ENCODE results near the gene SMIM33.
"Not testable (repeated sequence)": the region's sequence is repeated elsewhere in the genome, so short reads cannot be mapped to it uniquely, and the experiment has no call there.

Gene SMIM33

DNA sequence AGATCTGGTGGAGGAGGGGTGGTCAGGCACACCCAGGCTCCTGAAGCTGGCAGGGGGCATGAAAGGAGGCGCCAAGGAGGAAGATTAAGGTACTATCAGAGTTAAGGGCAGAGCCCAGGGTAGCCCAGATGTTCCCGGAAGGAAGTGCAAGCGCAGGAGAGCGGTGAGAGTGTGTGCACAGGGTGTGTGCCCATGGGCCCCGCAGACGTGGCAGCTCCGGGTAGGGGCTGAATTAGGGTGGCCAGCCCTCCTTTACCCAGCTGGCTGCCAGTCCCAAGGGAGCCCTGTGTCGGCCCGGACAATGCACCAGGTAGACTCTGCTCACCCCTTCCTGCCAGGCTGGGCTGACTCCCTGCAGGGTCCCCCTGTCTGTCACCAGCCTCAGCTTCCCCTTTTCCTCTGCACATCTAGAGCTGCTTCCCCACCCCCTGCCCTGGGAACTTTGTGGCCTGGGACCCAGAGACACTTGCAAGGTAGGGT lies at the start of gene SMIM33:
SMIM33 (plus strand) TSS at position 184 of the 480 bp plus-strand sequence; CDS start at position 302, 118 bp downstream.
- DNase-seq (ENCODE audit: low read depth in 2 of 2) = no peak

DNA sequence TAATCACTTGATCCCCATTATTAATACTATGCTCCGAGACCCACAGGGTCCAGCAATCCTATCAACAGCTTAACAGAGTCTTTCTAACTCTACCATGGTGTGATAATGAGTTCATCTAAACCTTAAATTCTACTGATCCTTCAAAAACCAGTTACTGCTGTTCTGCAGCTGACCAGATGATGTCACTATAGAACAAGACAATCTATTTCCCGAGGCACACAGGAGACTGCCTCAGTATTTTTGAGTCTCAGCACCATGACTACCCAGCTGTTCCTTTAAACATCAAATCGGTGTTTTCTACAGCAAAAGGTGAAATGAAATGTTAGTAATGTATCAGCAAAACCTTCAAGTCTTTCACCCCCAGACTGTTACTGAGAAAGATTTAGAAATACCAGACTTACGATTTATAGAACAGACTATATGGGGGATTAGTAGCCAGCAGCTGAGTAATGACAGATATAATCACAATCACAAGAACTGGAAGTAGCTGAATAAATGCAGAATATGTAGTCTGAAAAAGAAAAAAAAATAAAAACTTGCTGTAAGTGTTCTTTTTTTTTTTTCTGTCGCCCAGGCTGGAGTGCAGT lies 48.4 kb upstream of the SMIM33 start:
- peak; percentile 35 to 49 for DNase-seq (ENCODE audit: low read depth in 2 of 2)

DNA sequence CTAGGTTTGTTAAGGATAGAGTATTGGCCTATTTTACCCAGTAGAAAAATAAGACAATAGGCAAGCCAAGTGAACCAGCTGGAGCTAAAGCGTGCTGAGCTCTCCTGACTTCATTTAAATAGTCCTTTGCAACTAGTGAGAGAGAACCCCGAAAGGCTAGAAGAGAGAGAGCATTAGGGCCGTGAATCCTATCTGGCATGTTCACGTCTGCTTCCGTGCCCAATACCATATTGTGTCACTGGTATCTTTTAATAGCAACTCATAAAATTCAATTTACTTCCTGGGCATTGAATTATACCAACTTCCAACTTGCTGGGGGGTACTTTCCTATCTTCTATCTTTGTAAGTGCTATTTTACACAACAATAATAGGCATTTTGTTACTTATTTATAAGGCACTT lies 45.3 kb upstream of the SMIM33 start:
- no peak for DNase-seq (ENCODE audit: low read depth in 2 of 2)

GRCh38 chr5:139426203-139426885 lies 44.5 kb upstream of the SMIM33 start:
- DNase-seq (ENCODE audit: low read depth in 2 of 2) = peak; percentile 15 to 19

- DNase-seq (ENCODE audit: low read depth in 2 of 2) = no peak
These were observed 40.8 kb upstream of the SMIM33 start for GRCh38 chr5:139430015-139430414.

DNA sequence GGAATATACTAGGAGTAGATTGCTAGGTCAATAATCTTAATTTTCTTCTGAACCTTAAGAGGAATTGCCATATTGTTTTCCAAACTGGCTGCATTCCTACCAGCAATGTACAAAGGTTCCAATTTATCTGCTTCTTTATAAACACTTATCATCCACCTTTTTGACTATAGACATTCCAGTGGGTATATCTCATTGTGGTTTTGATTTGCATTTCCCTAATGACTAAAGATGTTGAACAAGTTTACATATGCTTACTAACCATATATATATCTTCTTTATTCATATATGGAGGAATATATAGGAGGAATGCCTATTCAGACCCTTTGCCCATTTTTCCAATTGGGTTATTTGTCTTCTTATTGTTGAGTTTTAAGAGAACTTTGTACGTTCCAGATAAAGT lies 39.1 kb upstream of the SMIM33 start:
- DNase-seq (ENCODE audit: low read depth in 2 of 2) = no peak

- DNase-seq (ENCODE audit: low read depth in 2 of 2) = no peak
These were observed 35.1 kb upstream of the SMIM33 start for GRCh38 chr5:139435676-139436075.

GRCh38 chr5:139438707-139439012 lies 32.1 kb upstream of the SMIM33 start:
- DNase-seq (ENCODE audit: low read depth in 2 of 2) = no peak

- DNase-seq (ENCODE audit: low read depth in 2 of 2) = peak; percentile 75 to 77
These were observed 31.5 kb upstream of the SMIM33 start, which contains the start of gene DNAJC18 for GRCh38 chr5:139439013-139439903. Gene DNAJC18 (minus strand): TSS chr5:139439525. CDS start chr5:139439445, 80 bp downstream.

- DNase-seq (ENCODE audit: low read depth in 2 of 2) = not testable (repeated sequence)
These were observed 30.4 kb upstream of the SMIM33 start for GRCh38 chr5:139440416-139440815.

DNA sequence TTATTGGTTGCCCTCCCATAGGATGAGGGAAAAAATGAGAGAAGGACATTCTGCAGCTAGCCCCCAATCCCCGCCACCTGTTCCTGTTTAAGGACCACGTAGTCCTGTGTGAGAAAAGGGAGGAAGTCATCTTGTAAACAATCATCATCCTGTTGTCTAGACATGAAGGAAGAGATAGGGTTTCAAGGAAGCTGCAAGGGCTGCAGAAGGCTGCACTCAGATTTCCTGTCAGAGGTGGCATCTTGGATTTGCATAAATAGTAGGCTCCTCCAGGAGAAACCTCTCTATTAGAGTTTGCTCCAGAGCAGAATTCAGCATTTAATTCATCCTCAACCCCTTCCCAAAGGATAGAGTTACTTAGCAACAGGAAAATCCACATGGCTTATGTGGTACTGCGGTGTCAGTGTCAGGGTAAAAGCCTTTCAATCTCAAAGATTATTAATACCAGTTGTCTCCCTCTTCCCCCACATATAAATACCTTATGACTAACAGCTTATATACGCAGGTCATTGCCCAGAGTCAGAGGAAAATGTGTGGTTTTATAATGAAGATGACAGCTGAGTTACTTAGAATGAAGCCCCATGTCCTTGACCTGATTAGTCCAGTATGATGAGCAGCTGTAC lies 26.9 kb upstream of the SMIM33 start:
- peak; percentile 83 to 85 for DNase-seq (ENCODE audit: low read depth in 2 of 2)

- DNase-seq (ENCODE audit: low read depth in 2 of 2) = peak; percentile 59
These were observed 25.3 kb upstream of the SMIM33 start for GRCh38 chr5:139445325-139446170.

GRCh38 chr5:139446956-139447779 lies 23.6 kb upstream of the SMIM33 start:
- DNase-seq (ENCODE audit: low read depth in 2 of 2) = peak in 1 of 2 experiments; percentile 18

- DNase-seq (ENCODE audit: low read depth in 2 of 2) = no peak
These were observed 19.6 kb upstream of the SMIM33 start for GRCh38 chr5:139451176-139451575.

GRCh38 chr5:139451878-139452660 lies 18.7 kb upstream of the SMIM33 start:
- no peak for DNase-seq (ENCODE audit: low read depth in 2 of 2)

DNA sequence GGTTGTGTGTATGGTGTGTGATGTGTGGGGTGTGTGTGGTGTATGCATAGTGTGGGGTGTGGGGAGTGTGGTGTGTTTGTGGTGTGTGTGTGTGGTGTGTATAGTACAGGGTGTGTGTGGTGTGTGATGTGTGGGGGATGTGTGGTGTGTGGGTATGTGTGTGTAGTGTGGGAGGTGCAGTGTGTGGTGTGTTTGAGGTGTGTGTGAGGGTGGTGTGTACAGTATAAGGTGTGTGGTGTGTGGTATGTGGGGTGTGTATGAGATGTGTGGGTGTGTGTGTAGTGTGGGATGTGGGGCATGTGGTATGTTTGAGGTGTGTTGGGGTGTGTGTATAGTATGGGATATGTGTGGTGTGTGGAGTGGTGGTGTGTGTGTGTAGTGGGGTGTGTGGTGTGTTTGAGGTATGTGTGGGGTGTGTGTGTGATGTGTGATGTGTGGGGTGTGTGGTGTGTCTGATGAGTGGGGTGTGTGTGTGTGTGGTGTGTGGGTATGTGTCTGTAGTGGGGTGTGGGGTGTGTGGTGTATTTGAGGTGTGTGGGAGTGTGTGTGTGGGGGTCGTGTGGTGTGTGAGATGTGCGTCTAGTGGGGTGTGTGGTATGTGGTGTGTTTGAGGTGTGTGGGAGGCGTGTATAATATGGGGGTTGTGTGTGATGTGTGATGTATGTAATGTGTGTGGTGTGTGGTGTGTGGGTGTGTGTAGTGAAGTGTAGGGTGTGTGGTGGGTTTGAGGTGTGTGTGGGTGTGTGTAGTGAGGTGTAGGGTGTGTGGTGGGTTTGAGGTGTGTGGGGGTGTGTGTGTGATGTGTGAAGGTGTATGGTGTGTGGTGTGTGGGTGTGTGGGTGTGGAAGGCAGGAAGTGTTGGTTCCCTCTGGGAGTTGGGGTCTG lies 16.9 kb upstream of the SMIM33 start:
- DNase-seq (ENCODE audit: low read depth in 2 of 2) = no peak

DNA sequence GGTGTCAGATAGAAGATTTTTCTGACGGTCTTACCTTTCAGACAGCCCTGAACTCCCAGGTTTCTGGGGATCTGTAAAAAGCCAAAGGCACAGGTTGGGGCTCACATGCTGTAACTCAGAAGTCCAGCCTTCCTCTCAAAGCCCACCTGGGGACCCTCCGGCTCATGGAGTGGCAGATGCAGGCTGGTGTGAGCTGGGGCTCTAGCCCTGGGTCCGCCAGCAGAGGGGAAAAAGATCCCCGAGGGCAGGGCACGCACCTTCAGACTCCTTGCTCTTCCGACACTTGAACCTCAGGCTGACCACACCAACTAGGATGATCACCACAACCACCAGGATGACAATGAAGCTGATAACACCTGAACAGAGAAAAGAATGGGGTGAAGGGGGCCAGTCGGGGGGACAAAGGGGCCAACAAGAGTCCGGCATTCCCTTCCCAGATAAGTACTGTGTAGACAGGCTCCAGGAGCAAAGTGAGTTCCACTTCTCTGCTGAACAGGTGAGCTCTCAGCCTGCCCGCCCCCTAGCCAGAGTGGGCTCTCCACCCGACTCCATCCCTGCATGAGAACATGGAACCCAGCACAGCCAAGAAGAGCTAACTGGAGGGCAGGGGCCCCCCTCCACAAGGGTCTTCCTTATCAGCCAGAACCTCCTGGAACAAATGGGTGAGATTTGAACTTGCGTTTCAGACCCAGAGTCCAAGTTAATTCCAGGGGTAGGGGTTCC lies 16.1 kb upstream of the SMIM33 start:
- no peak for DNase-seq (ENCODE audit: low read depth in 2 of 2)

GRCh38 chr5:139456776-139457175 lies 14.0 kb upstream of the SMIM33 start:
- DNase-seq (ENCODE audit: low read depth in 2 of 2) = no peak
